Measurements from ENCODE around the gene ANKRD13A. TPM values are rescaled to one million over a fixed set of nuclear protein-coding genes. Genes with fewer than 3 reads are reported as not detected.

ANKRD13A gene
- total and polyA plus RNA-seq, 2 of the 13 experiments (the other 11 are each of a cell fraction or from before 2014, with no cell fraction given): 34.1 to 41.6 TPM

DNA sequence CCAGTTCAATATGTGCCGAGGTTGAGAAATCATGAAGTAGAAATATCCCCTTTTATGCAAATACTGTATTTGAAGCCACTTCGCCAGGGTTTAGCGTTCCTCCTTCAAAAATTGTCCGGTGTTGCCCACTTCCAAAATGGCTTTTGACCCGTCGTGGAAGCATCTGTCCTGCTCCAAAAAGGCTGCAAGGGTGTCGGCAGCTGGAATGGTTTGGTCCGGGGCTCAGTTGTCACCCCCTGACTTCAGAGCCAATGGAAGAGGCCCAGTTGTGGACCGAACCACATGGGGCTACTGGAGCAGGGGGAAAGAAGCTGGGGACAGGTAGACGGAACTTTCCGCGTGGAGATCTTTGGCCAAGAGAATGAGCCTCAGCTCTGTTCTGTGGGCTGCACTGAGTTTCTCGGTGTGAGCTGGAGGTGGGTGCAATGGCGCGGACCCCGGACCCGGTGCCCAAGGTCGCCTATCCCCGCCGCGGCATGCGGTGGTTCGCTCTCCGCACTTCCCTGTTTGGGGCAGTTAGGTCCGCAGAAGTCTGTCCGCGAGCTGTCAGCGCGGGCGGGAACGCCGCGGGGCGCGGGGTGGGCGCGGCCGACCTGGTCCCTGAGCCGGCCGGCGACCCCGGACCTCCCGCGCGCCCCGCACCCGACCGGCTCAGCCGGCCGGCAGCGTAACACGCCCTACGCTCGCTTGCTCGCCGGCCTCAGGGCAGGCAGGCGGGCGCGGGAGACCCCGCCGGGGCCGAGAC is at the start of gene ANKRD13A (continued):
- TF ChIP-seq CEBPG (CRISPR knock-in tag; IDR thresholded peaks at IDR 0.05): peak; percentile 23; the same call in 1 of the 2 replicates
- no peak for TF ChIP-seq HIVEP1 (CRISPR knock-in tag; IDR thresholded peaks at IDR 0.05)
- TF ChIP-seq YY1 (IDR thresholded peaks at IDR 0.05; ENCODE audit: insufficient read depth, insufficient replicate concordance, low read depth, low read length): peak; percentile 97
- TF ChIP-seq ATM (IDR thresholded peaks at IDR 0.05; ENCODE audit: borderline replicate concordance): no peak
- no peak for TF ChIP-seq FIP1L1 (IDR thresholded peaks at IDR 0.05; ENCODE audit: borderline replicate concordance, insufficient read depth, low read depth, low read length)
- TF ChIP-seq TGIF2 (CRISPR knock-in tag; IDR thresholded peaks at IDR 0.05): peak; percentile 97
- TF ChIP-seq MAFF (IDR thresholded peaks at IDR 0.05; ENCODE audit: low read depth, low read length): no peak
- TF ChIP-seq SAFB2 (CRISPR knock-in tag; IDR thresholded peaks at IDR 0.05; ENCODE audit: borderline replicate concordance, low read depth): peak; percentile 65; the same call in 1 of the 2 replicates
- no peak for TF ChIP-seq HMG20A (CRISPR knock-in tag; IDR thresholded peaks at IDR 0.05; ENCODE audit: borderline replicate concordance)
- no peak for TF ChIP-seq GTF2F1 (IDR thresholded peaks at IDR 0.05; ENCODE audit: low read length)
- peak; percentile 61 for TF ChIP-seq NRL (CRISPR knock-in tag; IDR thresholded peaks at IDR 0.05; ENCODE audit: borderline replicate concordance)
- no peak for TF ChIP-seq ZNF530 (CRISPR knock-in tag; IDR thresholded peaks at IDR 0.05; ENCODE audit: low read depth)
- TF ChIP-seq MEIS2 (CRISPR knock-in tag; IDR thresholded peaks at IDR 0.05): 0 out of 2 replicates have a peak, but pooled peaks have one; percentile 45
- no peak; the same call in 1 of the 2 replicates for TF ChIP-seq ZNF12 (CRISPR knock-in tag; IDR thresholded peaks at IDR 0.05)
- TF ChIP-seq, protein P1, sequence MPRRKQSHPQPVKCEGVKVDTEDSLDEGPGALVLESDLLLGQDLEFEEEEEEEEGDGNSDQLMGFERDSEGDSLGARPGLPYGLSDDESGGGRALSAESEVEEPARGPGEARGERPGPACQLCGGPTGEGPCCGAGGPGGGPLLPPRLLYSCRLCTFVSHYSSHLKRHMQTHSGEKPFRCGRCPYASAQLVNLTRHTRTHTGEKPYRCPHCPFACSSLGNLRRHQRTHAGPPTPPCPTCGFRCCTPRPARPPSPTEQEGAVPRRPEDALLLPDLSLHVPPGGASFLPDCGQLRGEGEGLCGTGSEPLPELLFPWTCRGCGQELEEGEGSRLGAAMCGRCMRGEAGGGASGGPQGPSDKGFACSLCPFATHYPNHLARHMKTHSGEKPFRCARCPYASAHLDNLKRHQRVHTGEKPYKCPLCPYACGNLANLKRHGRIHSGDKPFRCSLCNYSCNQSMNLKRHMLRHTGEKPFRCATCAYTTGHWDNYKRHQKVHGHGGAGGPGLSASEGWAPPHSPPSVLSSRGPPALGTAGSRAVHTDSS (CRISPR knock-in tag; conservative IDR thresholded peaks at IDR 0.05): 0 out of 2 replicates have a peak, but pooled peaks have one; percentile 34
- peak; percentile 77; the same call in 1 of the 2 replicates for TF ChIP-seq EHMT2 (IDR thresholded peaks at IDR 0.05; ENCODE audit: borderline replicate concordance, low read depth, low read length)
- peak; percentile 36; the same call in 1 of the 2 replicates for TF ChIP-seq SALL2 (CRISPR knock-in tag; IDR thresholded peaks at IDR 0.05)
- TF ChIP-seq, protein P2, sequence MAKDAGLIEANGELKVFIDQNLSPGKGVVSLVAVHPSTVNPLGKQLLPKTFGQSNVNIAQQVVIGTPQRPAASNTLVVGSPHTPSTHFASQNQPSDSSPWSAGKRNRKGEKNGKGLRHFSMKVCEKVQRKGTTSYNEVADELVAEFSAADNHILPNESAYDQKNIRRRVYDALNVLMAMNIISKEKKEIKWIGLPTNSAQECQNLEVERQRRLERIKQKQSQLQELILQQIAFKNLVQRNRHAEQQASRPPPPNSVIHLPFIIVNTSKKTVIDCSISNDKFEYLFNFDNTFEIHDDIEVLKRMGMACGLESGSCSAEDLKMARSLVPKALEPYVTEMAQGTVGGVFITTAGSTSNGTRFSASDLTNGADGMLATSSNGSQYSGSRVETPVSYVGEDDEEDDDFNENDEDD (CRISPR knock-in tag; IDR thresholded peaks at IDR 0.05; ENCODE audit: borderline replicate concordance): peak; percentile 56; the same call in 1 of the 2 replicates
- TF ChIP-seq TAF1 (CRISPR knock-in tag; IDR thresholded peaks at IDR 0.05): peak; percentile 91
- TF ChIP-seq MXD3 (CRISPR knock-in tag; IDR thresholded peaks at IDR 0.05): no peak
- TF ChIP-seq THYN1 (CRISPR knock-in tag; IDR thresholded peaks at IDR 0.05; ENCODE audit: borderline replicate concordance, low read depth): no peak
- no peak for TF ChIP-seq SMYD3 (CRISPR knock-in tag; IDR thresholded peaks at IDR 0.05)
- TF ChIP-seq NFE2L1 (CRISPR knock-in tag; IDR thresholded peaks at IDR 0.05; ENCODE audit: borderline replicate concordance): no peak
- TF ChIP-seq EEA1 (CRISPR knock-in tag; IDR thresholded peaks at IDR 0.05; ENCODE audit: borderline replicate concordance): peak; percentile 64; the same call in 1 of the 2 replicates
- no peak for TF ChIP-seq SIX4 (CRISPR knock-in tag; IDR thresholded peaks at IDR 0.05)
- TF ChIP-seq ZNF432 (CRISPR knock-in tag; IDR thresholded peaks at IDR 0.05; ENCODE audit: borderline replicate concordance): no peak
- TF ChIP-seq PLRG1 (conservative IDR thresholded peaks at IDR 0.05): no peak
- TF ChIP-seq HOXA5 (CRISPR knock-in tag; IDR thresholded peaks at IDR 0.05): peak; percentile 63
- TF ChIP-seq IKZF4 (CRISPR knock-in tag; IDR thresholded peaks at IDR 0.05; ENCODE audit: borderline replicate concordance, low read depth, not compliant biosample characterization): no peak

Data from HepG2 (cell line).